HepG2 (cell line): Measurements from ENCODE around the gene GTF2A2. TPM values are rescaled to one million over a fixed set of nuclear protein-coding genes. Genes with fewer than 3 reads are reported as not detected.

Experiments
- ATM ChIP-seq: fragments of 450-650 bp; IDR thresholded peaks from 2 replicates; pipeline ENCODE4 v1.7.1; 2017; ENCODE audit warnings: mild to moderate bottlenecking, borderline replicate concordance
- CHCHD3 ChIP-seq: sonication (generic); formaldehyde crosslinking; IDR thresholded peaks from 2 replicates; pipeline ENCODE4 v1.8.0; 2022; ENCODE audit warnings: mild to moderate bottlenecking, missing genetic modification reagents, moderate library complexity
- CREB1 ChIP-seq, 2 experiments: fragments of 450-650 bp in 1 of 2; IDR thresholded peaks; 2 replicates each; pipeline ENCODE4 v1.6.1; 2016 to 2017; ENCODE audit warnings: control low read depth in 1 of 2, mild to moderate bottlenecking in 1 of 2, missing compliant biosample characterization in 1 of 2, missing genetic modification characterization in 1 of 2
- EZH2 ChIP-seq: conservative IDR thresholded peaks from 2 replicates; pipeline ENCODE4 v1.6.1; 2012; ENCODE audit warnings: mild to moderate bottlenecking, low read depth, low read length, moderate library complexity
- MATR3 ChIP-seq: sonication (generic); formaldehyde crosslinking; IDR thresholded peaks from 2 replicates; pipeline ENCODE4 v1.4.0; 2020; ENCODE audit warnings: missing genetic modification reagents
- MIER3 ChIP-seq: IDR thresholded peaks from 2 replicates; pipeline ENCODE4 v1.6.1; 2016; ENCODE audit warnings: missing compliant biosample characterization, borderline replicate concordance
- NR0B2 ChIP-seq: sonication (generic); formaldehyde crosslinking; IDR thresholded peaks from 2 replicates; pipeline ENCODE4 v1.4.0; 2020; ENCODE audit warnings: mild to moderate bottlenecking, missing genetic modification reagents
- POLR2AphosphoS5 ChIP-seq: IDR thresholded peaks from 2 replicates; pipeline ENCODE4 v1.6.1; 2012; ENCODE audit warnings: low read depth, low read length
- TEAD3 ChIP-seq: optimal IDR thresholded peaks from 2 replicates; pipeline ENCODE3; 2016; ENCODE audit warnings: borderline replicate concordance
- TFE3 ChIP-seq: IDR thresholded peaks from 2 replicates; pipeline ENCODE4 v1.6.1; 2016
- ZBTB26 ChIP-seq: IDR thresholded peaks from 2 replicates; pipeline ENCODE4 v1.6.1; 2016; ENCODE audit warnings: missing compliant biosample characterization, missing genetic modification reagents, borderline replicate concordance
- ZFP91 ChIP-seq: sonication (generic); formaldehyde crosslinking; IDR thresholded peaks from 2 replicates; pipeline ENCODE4 v1.9.0; 2022; ENCODE audit warnings: missing genetic modification reagents, mild to moderate bottlenecking, borderline replicate concordance
- ZMYM3 ChIP-seq: sonication (generic); formaldehyde crosslinking; IDR thresholded peaks from 2 replicates; pipeline ENCODE4 v1.5.1; 2020; ENCODE audit warnings: mild to moderate bottlenecking, missing genetic modification reagents
- ZNF10 ChIP-seq: sonication (generic); formaldehyde crosslinking; IDR thresholded peaks from 2 replicates; pipeline ENCODE4 v1.4.0; 2020; ENCODE audit warnings: mild to moderate bottlenecking, low read depth, missing genetic modification reagents, borderline replicate concordance
- ZNF350 ChIP-seq: sonication (generic); formaldehyde crosslinking; IDR thresholded peaks from 2 replicates; pipeline ENCODE4 v1.4.0; 2020; ENCODE audit warnings: mild to moderate bottlenecking, low read depth, missing genetic modification reagents, borderline replicate concordance
- ZNF354B ChIP-seq: sonication (generic); formaldehyde crosslinking; IDR thresholded peaks from 2 replicates; pipeline ENCODE4 v1.8.0; 2022; ENCODE audit warnings: mild to moderate bottlenecking, missing genetic modification reagents
- ZNF549 ChIP-seq: sonication (generic); formaldehyde crosslinking; IDR thresholded peaks from 2 replicates; pipeline ENCODE4 v1.5.0; 2020; ENCODE audit warnings: missing genetic modification reagents
- ZNF740 ChIP-seq: sonication (generic); formaldehyde crosslinking; IDR thresholded peaks from 2 replicates; pipeline ENCODE4 v1.4.0; 2020; ENCODE audit warnings: missing genetic modification reagents
- ZNF770 ChIP-seq: sonication (generic); formaldehyde crosslinking; IDR thresholded peaks from 2 replicates; pipeline ENCODE4 v1.5.0; 2020; ENCODE audit warnings: mild to moderate bottlenecking, missing genetic modification reagents
- ZNF775 ChIP-seq: sonication (generic); formaldehyde crosslinking; IDR thresholded peaks from 2 replicates; pipeline ENCODE4 v1.4.0; 2020; ENCODE audit warnings: missing genetic modification reagents, mild to moderate bottlenecking, moderate library complexity, borderline replicate concordance
- ZSCAN29 ChIP-seq: sonication (generic); formaldehyde crosslinking; conservative IDR thresholded peaks from 2 replicates; pipeline ENCODE4 v1.4.0; 2020; ENCODE audit warnings: mild to moderate bottlenecking, missing genetic modification reagents
- polyA plus RNA-seq, 8 experiments: library from polyadenylated mRNA; depleted of rRNA in 3 of 8; stranded (reverse) in 7 of 8; unstranded in 1 of 8; fragments of >200 nt; fragmentation: Illumina TruSeq in 4 of 8; extraction: Trizol in 4 of 8; gene quantifications; 2 replicates each; pipeline versions ENCODE4 v1.2.1 to v1.2.3, GENCODE V29; 2011 to 2016; ENCODE audit warnings: low read depth in 4 of 8, missing spikeins in 1 of 8, mixed read lengths in 1 of 8; ENCODE audit not compliant: insufficient read depth in 1 of 8
- total RNA-seq, 5 experiments: library from RNA; depleted of rRNA; stranded (reverse); fragments of >200 nt; fragmentation: Illumina TruSeq; extraction: Trizol; gene quantifications; 2 replicates each; pipeline ENCODE4 v1.2.3, GENCODE V29; 2016; ENCODE audit warnings: low read depth in 1 of 5

The GTF2A2 gene
- total and polyA plus RNA-seq, 2 of the 13 experiments (the other 11 are each of a cell fraction or from before 2014, with no cell fraction given) = 24.4 to 106 TPM

GRCh38 chr15:59595434-59595915 is 61.8 kb downstream of the GTF2A2 start (continued):
- TF ChIP-seq ZNF354B (no peak), NR0B2 (CRISPR knock-in tag) (no peak), ZNF770 (CRISPR knock-in tag) (peak; percentile 43; the same call in 1 of the 2 replicates), CREB1 (IDR thresholded peaks at IDR 0.05) (peak; percentile 33; the same call in 1 of the 2 replicates), CREB1 (CRISPR knock-in tag; IDR thresholded peaks at IDR 0.05) (no peak), CHCHD3 (CRISPR knock-in tag) (no peak), ZNF10 (CRISPR knock-in tag) (no peak), ATM (no peak), ZBTB26 (CRISPR knock-in tag) (no peak), ZNF775 (CRISPR knock-in tag) (no peak), ZNF350 (CRISPR knock-in tag) (0 out of 2 replicates have a peak, but pooled peaks have one; percentile 17), ZNF740 (CRISPR knock-in tag) (no peak), EZH2 (no peak), ZFP91 (CRISPR knock-in tag) (peak; percentile 90), MIER3 (no peak), MATR3 (CRISPR knock-in tag) (no peak), ZNF549 (no peak), TFE3 (CRISPR knock-in tag) (no peak), ZSCAN29 (CRISPR knock-in tag) (no peak), ZMYM3 (CRISPR knock-in tag) (peak; percentile 70), POLR2AphosphoS5 (no peak), TEAD3 (CRISPR knock-in tag) (no peak)
